HG03442 (cell line): ENCODE measurements around the gene RFX8.

Experiments used
- ATAC-seq: cut with Tn5 transposase; IDR thresholded peaks from one replicate; pipeline ENCODE4 v1.9.1; 2021; ENCODE audit warnings: mild to moderate bottlenecking, moderate library complexity; ENCODE audit not compliant: unreplicated experiment

RFX8 gene

GRCh38 chr2:101386599-101387150 is 88.2 kb downstream of the RFX8 start:
- no peak for ATAC-seq

- ATAC-seq = no peak
These were observed 91.8 kb downstream of the RFX8 start for GRCh38 chr2:101383016-101383541.

- ATAC-seq = no peak
These were observed 92.5 kb downstream of the RFX8 start for GRCh38 chr2:101382442-101382841.

GRCh38 chr2:101380376-101380775 is 94.5 kb downstream of the RFX8 start:
- no peak for ATAC-seq

GRCh38 chr2:101379091-101379490 is 95.8 kb downstream of the RFX8 start:
- ATAC-seq = no peak

- ATAC-seq = no peak
These were observed 99.3 kb downstream of the RFX8 start for GRCh38 chr2:101375653-101376052.

- no peak for ATAC-seq
These were observed 99.9 kb downstream of the RFX8 start for GRCh38 chr2:101374821-101375561.

- ATAC-seq = no peak
These were observed 102.1 kb downstream of the RFX8 start for GRCh38 chr2:101372792-101373191.

- no peak for ATAC-seq
These were observed 103.3 kb downstream of the RFX8 start for GRCh38 chr2:101371636-101372035.

- ATAC-seq = no peak
These were observed 105.8 kb downstream of the RFX8 start for GRCh38 chr2:101369100-101369499.

GRCh38 chr2:101368376-101368775 is 106.5 kb downstream of the RFX8 start:
- no peak for ATAC-seq

- no peak for ATAC-seq
These were observed 107.4 kb downstream of the RFX8 start for GRCh38 chr2:101367508-101367907.

GRCh38 chr2:101364878-101365277 is 110.0 kb downstream of the RFX8 start:
- ATAC-seq = no peak

GRCh38 chr2:101362777-101363176 is 112.1 kb downstream of the RFX8 start:
- no peak for ATAC-seq

GRCh38 chr2:101362316-101362715 is 112.6 kb downstream of the RFX8 start:
- no peak for ATAC-seq

- no peak for ATAC-seq
These were observed 113.4 kb downstream of the RFX8 start for GRCh38 chr2:101361522-101361921.

- ATAC-seq = no peak
These were observed 113.8 kb downstream of the RFX8 start for GRCh38 chr2:101361121-101361520.

GRCh38 chr2:101360232-101360631 is 114.7 kb downstream of the RFX8 start:
- no peak for ATAC-seq

GRCh38 chr2:101359410-101359954 is 115.4 kb downstream of the RFX8 start:
- no peak for ATAC-seq

GRCh38 chr2:101357376-101357775 is 117.5 kb downstream of the RFX8 start:
- ATAC-seq = no peak

- no peak for ATAC-seq
These were observed 118.4 kb downstream of the RFX8 start for GRCh38 chr2:101356521-101356920.

GRCh38 chr2:101356055-101356454 is 118.9 kb downstream of the RFX8 start:
- ATAC-seq = no peak
